ENCODE results near the gene REPS2. TPM values are rescaled to one million over a fixed set of nuclear protein-coding genes. Genes with fewer than 3 reads are reported as not detected.

REPS2 gene
- total and polyA plus RNA-seq, 2 experiments from 2014 or later = 1.2 to 4.4 TPM

GRCh38 chrX:16993791-16994318 is 47.4 kb downstream of the REPS2 start:
- Mint-ChIP-seq H3K36me3 (ENCODE audit: low read depth) (no peaks in the 10 kb centered on the region), H3K27ac (no peak overlapping the region), H3K9me3 (no peaks in the 10 kb centered on the region), H3K27me3 (ENCODE audit: insufficient read depth, low read depth, poor library complexity) (peaks cover 2% of the 10 kb centered on the region), H3K4me1 (no peaks in the 10 kb centered on the region), H3K4me3 (no peak overlapping the region)
- H3K4me2 ChIP-seq = no peak overlapping the region
- DNase-seq (ENCODE audit: low spot score) (peak; percentile 17), ATAC-seq (0 out of 3 replicates have a peak, but pooled peaks have one; percentile 43)
- H3K36me3 ChIP-seq (ENCODE audit: insufficient read depth) = no peaks in the 10 kb centered on the region
- no peak overlapping the region for H2AFZ ChIP-seq
- no peak for TF ChIP-seq REST (IDR thresholded peaks at IDR 0.05; ENCODE audit: unreplicated experiment)
- TF ChIP-seq ZNF114 (CRISPR knock-in tag; IDR thresholded peaks at IDR 0.05) = no peak
- peak; percentile 34 to 55; a peak in 3 of 4 replicates for TF ChIP-seq CTCF (conservative IDR thresholded peaks at IDR 0.05; ENCODE audit: low read depth in 2 of 2)
- TF ChIP-seq STAT1 (IDR thresholded peaks at IDR 0.05; ENCODE audit: unreplicated experiment) = no peak
- TF ChIP-seq CREB1 (CRISPR knock-in tag; IDR thresholded peaks at IDR 0.05; ENCODE audit: low read depth) = no peak
- no peak for TF ChIP-seq POLR2AphosphoS5 (IDR thresholded peaks at IDR 0.05; ENCODE audit: low read depth)
- no peak for TF ChIP-seq NANOG (IDR thresholded peaks at IDR 0.05; ENCODE audit: borderline replicate concordance)
- no peak for TF ChIP-seq EZH2 (IDR thresholded peaks at IDR 0.05; ENCODE audit: low read depth, unreplicated experiment)
- H3K4me3 ChIP-seq = no peak overlapping the region
- H4K20me1 ChIP-seq (replicated peaks; ENCODE audit: insufficient read depth) = no peaks in the 10 kb centered on the region
- no peaks in the 10 kb centered on the region for H3K27me3 ChIP-seq (ENCODE audit: insufficient read depth)
- H3F3A ChIP-seq (replicated peaks; ENCODE audit: low read depth) = no peaks in the 10 kb centered on the region
- no peak overlapping the region for H3K27ac ChIP-seq (ENCODE audit: low read depth)
- H3K9me2 ChIP-seq (ENCODE audit: insufficient read depth) = no peaks in the 10 kb centered on the region
- no peaks in the 10 kb centered on the region for H3K79me2 ChIP-seq (replicated peaks; ENCODE audit: insufficient read depth)
- H3K4me1 ChIP-seq (ENCODE audit: insufficient read depth) = no peaks in the 10 kb centered on the region

GRCh38 chrX:16994736-16995135 is 48.3 kb downstream of the REPS2 start:
- Histone ChIP-seq H3K27ac (ENCODE audit: low read depth) (no peak overlapping the region), H3K36me3 (ENCODE audit: insufficient read depth) (no peaks in the 10 kb centered on the region), H3K4me3 (no peak overlapping the region), H3K27me3 (ENCODE audit: insufficient read depth) (no peaks in the 10 kb centered on the region), H3K4me1 (ENCODE audit: insufficient read depth) (no peaks in the 10 kb centered on the region), H4K20me1 (replicated peaks; ENCODE audit: insufficient read depth) (no peaks in the 10 kb centered on the region), H3K79me2 (replicated peaks; ENCODE audit: insufficient read depth) (no peaks in the 10 kb centered on the region), H3K4me2 (no peak overlapping the region), H3F3A (replicated peaks; ENCODE audit: low read depth) (no peaks in the 10 kb centered on the region), H3K9me2 (ENCODE audit: insufficient read depth) (no peaks in the 10 kb centered on the region), H2AFZ (no peak overlapping the region)
- Mint-ChIP-seq H3K9me3 (no peaks in the 10 kb centered on the region), H3K4me3 (no peak overlapping the region), H3K4me1 (no peaks in the 10 kb centered on the region), H3K27ac (no peak overlapping the region), H3K36me3 (ENCODE audit: low read depth) (no peaks in the 10 kb centered on the region), H3K27me3 (ENCODE audit: insufficient read depth, low read depth, poor library complexity) (peaks cover 2% of the 10 kb centered on the region)
- DNase-seq (ENCODE audit: low spot score) = no peak
- ATAC-seq = no peak
- TF ChIP-seq, protein P1, sequence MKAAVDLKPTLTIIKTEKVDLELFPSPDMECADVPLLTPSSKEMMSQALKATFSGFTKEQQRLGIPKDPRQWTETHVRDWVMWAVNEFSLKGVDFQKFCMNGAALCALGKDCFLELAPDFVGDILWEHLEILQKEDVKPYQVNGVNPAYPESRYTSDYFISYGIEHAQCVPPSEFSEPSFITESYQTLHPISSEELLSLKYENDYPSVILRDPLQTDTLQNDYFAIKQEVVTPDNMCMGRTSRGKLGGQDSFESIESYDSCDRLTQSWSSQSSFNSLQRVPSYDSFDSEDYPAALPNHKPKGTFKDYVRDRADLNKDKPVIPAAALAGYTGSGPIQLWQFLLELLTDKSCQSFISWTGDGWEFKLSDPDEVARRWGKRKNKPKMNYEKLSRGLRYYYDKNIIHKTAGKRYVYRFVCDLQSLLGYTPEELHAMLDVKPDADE (IDR thresholded peaks at IDR 0.05) = no peak
- TF ChIP-seq STAT1 (IDR thresholded peaks at IDR 0.05; ENCODE audit: unreplicated experiment) = no peak

Measured in GM23338 (cell line).